ENCODE measurements around the gene IRF2. TPM values are rescaled to one million over a fixed set of nuclear protein-coding genes. Genes with fewer than 3 reads are reported as not detected.

IRF2 gene
- total and polyA plus RNA-seq, 2 of the 8 experiments (the other 6 are each of a cell fraction or from before 2014, with no cell fraction given): 13.8 to 17.0 TPM

GRCh38 chr4:184398741-184399511 is 75.4 kb downstream of the IRF2 start (continued):
- no peak for TF ChIP-seq CHD7 (IDR thresholded peaks at IDR 0.05; ENCODE audit: insufficient replicate concordance, low read length)
- TF ChIP-seq BCL11A (IDR thresholded peaks at IDR 0.05; ENCODE audit: low read depth in 2 of 2, low read length in 2 of 2): no peak
- no peak for TF ChIP-seq SP4 (IDR thresholded peaks at IDR 0.05; ENCODE audit: low read length)
